Mesenchymal stem cell (in vitro differentiated cells and primary cell): Measurements from ENCODE around the gene BCL3.

Experiments
- DNase-seq: peaks from one replicate; pipeline ENCODE4 v3.0.0-alpha.2; 2013
- H2AFZ ChIP-seq: one replicate; pipeline ENCODE4 v1.6.1; 2013; ENCODE audit warnings: low read depth, mild to moderate bottlenecking, control low read depth, inconsistent platforms, low read length, moderate library complexity
- H2AK5ac ChIP-seq: 2 replicates; pipeline ENCODE4 v1.6.1; 2013; ENCODE audit warnings: low read length, moderate library complexity, mild to moderate bottlenecking, inconsistent platforms; ENCODE audit not compliant: severe bottlenecking
- H2BK120ac ChIP-seq: one replicate; pipeline ENCODE4 v1.6.1; 2013; ENCODE audit warnings: low read depth, mild to moderate bottlenecking, inconsistent platforms, low read length, moderate library complexity
- H2BK12ac ChIP-seq, 2 experiments: one replicate each; pipeline ENCODE4 v1.6.1; 2013; ENCODE audit warnings: inconsistent platforms in 2 of 2, low read length in 2 of 2, mild to moderate bottlenecking in 2 of 2, moderate library complexity in 2 of 2, control low read depth in 1 of 2
- H2BK15ac ChIP-seq: one replicate; pipeline ENCODE4 v1.6.1; 2013; ENCODE audit warnings: mild to moderate bottlenecking, low read depth, inconsistent platforms; ENCODE audit not compliant: poor library complexity, severe bottlenecking
- H2BK5ac ChIP-seq: 2 replicates; pipeline ENCODE4 v1.6.1; 2013; ENCODE audit warnings: low read depth, mild to moderate bottlenecking, low read length, control low read depth, inconsistent platforms; ENCODE audit not compliant: poor library complexity, severe bottlenecking
- H3K14ac ChIP-seq, 2 experiments: one replicate each; pipeline ENCODE4 v1.6.1; 2013; ENCODE audit warnings: inconsistent platforms in 2 of 2, low read length in 2 of 2, control low read depth in 1 of 2, mild to moderate bottlenecking in 1 of 2, moderate library complexity in 1 of 2
- H3K18ac ChIP-seq, 2 experiments: one replicate each; pipeline ENCODE4 v1.6.1; 2013; ENCODE audit warnings: inconsistent platforms in 2 of 2, low read length in 2 of 2, control low read depth in 1 of 2, low read depth in 1 of 2, mild to moderate bottlenecking in 1 of 2
- H3K23ac ChIP-seq, 2 experiments: one replicate each; pipeline ENCODE4 v1.6.1; 2013; ENCODE audit warnings: inconsistent platforms in 2 of 2, low read length in 2 of 2, mild to moderate bottlenecking in 2 of 2, moderate library complexity in 2 of 2, control low read depth in 1 of 2
- H3K27ac ChIP-seq: 2 replicates; pipeline ENCODE4 v1.5.1; 2013; ENCODE audit warnings: mild to moderate bottlenecking, moderate library complexity, low read length, control low read depth, inconsistent platforms; ENCODE audit not compliant: poor library complexity, severe bottlenecking
- H3K27me3 ChIP-seq, 2 experiments: 2 replicates each; pipeline versions ENCODE4 v1.6.1 to v1.7.0; 2013; ENCODE audit warnings: low read length in 2 of 2, mild to moderate bottlenecking in 2 of 2, moderate library complexity in 2 of 2, control low read depth in 1 of 2, inconsistent platforms in 1 of 2; ENCODE audit not compliant: control insufficient read depth in 1 of 2, insufficient read depth in 1 of 2
- H3K36me3 ChIP-seq, 2 experiments: 2 replicates each; pipeline versions ENCODE4 v1.6.1 to v1.7.0; 2013; ENCODE audit warnings: low read length in 2 of 2, control low read depth in 1 of 2, inconsistent platforms in 1 of 2, low read depth in 1 of 2, mild to moderate bottlenecking in 1 of 2; ENCODE audit not compliant: insufficient read depth in 2 of 2, control insufficient read depth in 1 of 2
- H3K4ac ChIP-seq, 2 experiments: one replicate each; pipeline ENCODE4 v1.6.1; 2013; ENCODE audit warnings: inconsistent platforms in 2 of 2, low read length in 2 of 2, mild to moderate bottlenecking in 2 of 2, moderate library complexity in 2 of 2, control low read depth in 1 of 2, low read depth in 1 of 2
- H3K4me1 ChIP-seq: 2 replicates; pipeline ENCODE4 v1.6.1; 2013; ENCODE audit warnings: low read depth, low read length, control low read depth; ENCODE audit not compliant: control insufficient read depth, insufficient read depth
- H3K4me2 ChIP-seq: 2 replicates; pipeline ENCODE4 v1.6.1; 2013; ENCODE audit warnings: low read length, mild to moderate bottlenecking, inconsistent platforms; ENCODE audit not compliant: poor library complexity, severe bottlenecking
- H3K4me3 ChIP-seq, 2 experiments: 2 replicates each; pipeline versions ENCODE4 v1.5.1 to v1.7.0; 2013; ENCODE audit warnings: low read length in 2 of 2, mild to moderate bottlenecking in 2 of 2, control low read depth in 1 of 2, low read depth in 1 of 2; ENCODE audit not compliant: insufficient read depth in 1 of 2
- H3K79me1 ChIP-seq: replicated peaks from 2 replicates; pipeline ENCODE4 v1.6.1; 2013; ENCODE audit warnings: mild to moderate bottlenecking, control low read depth, low read length, inconsistent platforms; ENCODE audit not compliant: poor library complexity, severe bottlenecking
- H3K9ac ChIP-seq: 2 replicates; pipeline ENCODE4 v1.7.0; 2013; ENCODE audit warnings: mild to moderate bottlenecking, low read length, moderate library complexity
- H3K9me3 ChIP-seq: 2 replicates; pipeline ENCODE4 v1.7.0; 2013; ENCODE audit warnings: mild to moderate bottlenecking, low read length; ENCODE audit not compliant: control insufficient read depth
- H4K8ac ChIP-seq: one replicate; pipeline ENCODE4 v1.6.1; 2013; ENCODE audit warnings: inconsistent platforms, mild to moderate bottlenecking, low read length, moderate library complexity
- H4K91ac ChIP-seq: one replicate; pipeline ENCODE4 v1.6.1; 2013; ENCODE audit warnings: mild to moderate bottlenecking, low read length, inconsistent platforms
- WGBS: methylation state at CpG from one replicate; pipeline ENCODE4 v1.1.7; 2013; ENCODE audit warnings: mixed read lengths; 5-methylcytosine and 5-hydroxymethylcytosine counted together

The BCL3 gene

GRCh38 chr19:44725684-44726083 lies 22.8 kb upstream of the BCL3 start:
- H3K36me3 ChIP-seq, result no peaks in the 10 kb centered on the region
- H2BK120ac ChIP-seq, result no peak overlapping the region
- no peaks in the 10 kb centered on the region for H3K27me3 ChIP-seq
- 91% methylated on average over 5 of the region's 5 CpGs for WGBS
- no peak overlapping the region for H3K4me2 ChIP-seq
- H3K18ac ChIP-seq, result peak overlapping the region in 1 of 2 experiments; percentile 13
- no peak overlapping the region for H4K91ac ChIP-seq
- H3K4me1 ChIP-seq, result peaks cover 16% of the 10 kb centered on the region
- H3K9me3 ChIP-seq, result no peaks in the 10 kb centered on the region
- H3K4me3 ChIP-seq, result no peak overlapping the region
- peak overlapping the region in 1 of 2 experiments; percentile 36 for H3K4ac ChIP-seq
- H4K8ac ChIP-seq, result no peak overlapping the region
- no peak overlapping the region for H3K27ac ChIP-seq
- H3K14ac ChIP-seq, result no peak overlapping the region
- no peak overlapping the region for H2AFZ ChIP-seq
- no peak for DNase-seq
- H3K23ac ChIP-seq, result no peak overlapping the region
- H3K9ac ChIP-seq, result no peak overlapping the region
- H2BK12ac ChIP-seq, result peak overlapping the region; percentile 14 to 27
- no peak overlapping the region for H2BK5ac ChIP-seq
- no peak overlapping the region for H2AK5ac ChIP-seq
- no peak overlapping the region for H2BK15ac ChIP-seq
- no peaks in the 10 kb centered on the region for H3K79me1 ChIP-seq

GRCh38 chr19:44726465-44726864 lies 22.0 kb upstream of the BCL3 start:
- H3K27me3 ChIP-seq, result no peaks in the 10 kb centered on the region
- no peak overlapping the region for H3K9ac ChIP-seq
- H2BK5ac ChIP-seq, result no peak overlapping the region
- no peak overlapping the region for H3K4me3 ChIP-seq
- no peak overlapping the region for H3K18ac ChIP-seq
- no peak overlapping the region for H2AFZ ChIP-seq
- no peaks in the 10 kb centered on the region for H3K79me1 ChIP-seq
- peak overlapping the region; percentile 14 for H4K8ac ChIP-seq
- no peak for DNase-seq
- H3K36me3 ChIP-seq, result no peaks in the 10 kb centered on the region
- H3K4ac ChIP-seq, result no peak overlapping the region
- H3K9me3 ChIP-seq, result no peaks in the 10 kb centered on the region
- H4K91ac ChIP-seq, result no peak overlapping the region
- no peak overlapping the region for H3K4me2 ChIP-seq
- no peak overlapping the region for H2AK5ac ChIP-seq
- H3K23ac ChIP-seq, result no peak overlapping the region
- H3K14ac ChIP-seq, result no peak overlapping the region
- H3K4me1 ChIP-seq, result peaks cover 15% of the 10 kb centered on the region
- no peak overlapping the region for H2BK15ac ChIP-seq
- H2BK120ac ChIP-seq, result no peak overlapping the region
- H3K27ac ChIP-seq, result no peak overlapping the region
- H2BK12ac ChIP-seq, result no peak overlapping the region
- 97% methylated on average over 12 of the region's 12 CpGs for WGBS

DNA sequence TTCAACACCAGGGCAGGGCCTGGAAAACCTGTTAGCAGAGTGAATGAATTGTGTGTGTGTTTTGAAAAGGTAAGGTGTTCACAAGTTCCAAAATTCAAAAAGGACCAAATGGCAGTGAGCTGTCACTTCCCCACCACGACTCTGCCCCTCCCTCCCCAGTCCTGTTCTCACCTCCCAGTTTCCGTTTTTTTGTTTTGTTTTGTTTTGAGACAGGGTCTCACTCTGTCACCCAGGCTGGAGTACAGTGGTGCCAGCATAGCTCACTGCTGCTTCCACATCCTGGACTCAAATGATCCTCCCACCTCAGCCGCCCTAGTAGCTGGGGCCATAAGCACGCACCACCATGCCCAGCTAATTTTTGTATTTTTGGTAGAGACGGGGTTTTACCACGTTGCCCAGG lies 20.3 kb upstream of the BCL3 start:
- H3K14ac ChIP-seq, result no peak overlapping the region
- H3K4ac ChIP-seq, result no peak overlapping the region
- H3K27ac ChIP-seq, result no peak overlapping the region
- no peaks in the 10 kb centered on the region for H3K27me3 ChIP-seq
- H3K79me1 ChIP-seq, result no peaks in the 10 kb centered on the region
- no peak overlapping the region for H4K8ac ChIP-seq
- no peaks in the 10 kb centered on the region for H3K9me3 ChIP-seq
- no peak overlapping the region for H3K4me2 ChIP-seq
- no peak overlapping the region for H3K4me3 ChIP-seq
- H3K4me1 ChIP-seq, result peaks cover 11% of the 10 kb centered on the region
- DNase-seq, result no peak
- H2BK120ac ChIP-seq, result no peak overlapping the region
- H3K18ac ChIP-seq, result no peak overlapping the region
- H3K36me3 ChIP-seq, result no peaks in the 10 kb centered on the region
- no peak overlapping the region for H2BK15ac ChIP-seq
- no peak overlapping the region for H2BK5ac ChIP-seq
- H4K91ac ChIP-seq, result no peak overlapping the region
- H3K9ac ChIP-seq, result no peak overlapping the region
- H2BK12ac ChIP-seq, result no peak overlapping the region
- H3K23ac ChIP-seq, result no peak overlapping the region
- 70% methylated on average over 6 of the region's 6 CpGs for WGBS
- no peak overlapping the region for H2AK5ac ChIP-seq
- no peak overlapping the region for H2AFZ ChIP-seq

DNA sequence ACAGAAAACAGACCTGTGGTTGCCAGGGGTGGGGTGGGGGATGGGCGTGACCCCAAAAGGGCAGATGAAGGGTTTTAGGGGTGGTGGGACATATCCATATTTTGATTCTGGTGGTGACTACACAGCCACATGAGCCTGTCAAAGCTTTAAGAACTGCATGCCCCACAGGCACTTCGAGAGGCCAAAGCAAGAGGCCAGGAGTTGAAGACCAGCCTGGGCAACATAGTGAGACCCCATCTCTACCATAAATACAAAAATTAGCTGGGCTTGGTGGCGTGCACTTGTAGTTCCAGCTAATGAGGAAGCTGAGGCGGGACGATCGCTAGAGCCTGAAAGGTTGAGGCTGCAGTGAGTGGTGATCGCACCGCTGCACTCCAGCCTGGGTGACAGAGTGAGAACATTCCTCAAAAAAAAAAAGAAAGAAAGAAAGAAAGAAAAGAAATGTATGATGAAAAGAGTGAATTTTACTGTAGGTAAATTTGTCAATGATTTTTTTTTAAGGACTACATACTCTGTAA lies 18.9 kb upstream of the BCL3 start:
- 95% methylated on average over 8 of the region's 8 CpGs for WGBS
- DNase-seq, result no peak
- Histone ChIP-seq H3K36me3 (no peaks in the 10 kb centered on the region), H3K9ac (no peak overlapping the region), H3K14ac (no peak overlapping the region), H3K4ac (no peak overlapping the region), H2BK12ac (no peak overlapping the region), H2AK5ac (no peak overlapping the region), H3K4me3 (no peak overlapping the region), H2BK15ac (no peak overlapping the region), H4K8ac (no peak overlapping the region), H3K27ac (no peak overlapping the region), H3K79me1 (no peaks in the 10 kb centered on the region), H3K4me1 (peaks cover 8% of the 10 kb centered on the region), H2BK120ac (no peak overlapping the region), H4K91ac (no peak overlapping the region), H2BK5ac (no peak overlapping the region), H3K27me3 (no peaks in the 10 kb centered on the region), H2AFZ (no peak overlapping the region), H3K23ac (no peak overlapping the region), H3K4me2 (no peak overlapping the region), H3K9me3 (no peaks in the 10 kb centered on the region), H3K18ac (no peak overlapping the region)
